Sigmoid colon (tissue), 7 donors: Measurements from ENCODE around the gene SLC39A9. TPM values are rescaled to one million over a fixed set of nuclear protein-coding genes. Genes with fewer than 3 reads are reported as not detected.

ENCODE experiments used
- DNase-seq: peaks from one replicate; pipeline ENCODE4 v3.0.0-alpha.2; 2019
- H3K27ac ChIP-seq, 4 donors: fragments of 200-600 bp; sonication (generic); one replicate each; pipeline ENCODE4 v1.5.1; 2016 to 2019; ENCODE audit warnings: mild to moderate bottlenecking in 1 of 4
- H3K27me3 ChIP-seq, 3 donors: fragments of 200-600 bp; sonication (generic); one replicate each; pipeline ENCODE4 v1.5.1; 2019; ENCODE audit warnings: mild to moderate bottlenecking in 1 of 3
- H3K36me3 ChIP-seq, 4 donors: fragments of 200-600 bp; sonication (generic); one replicate each; pipeline ENCODE4 v1.5.1; 2016 to 2019
- H3K4me1 ChIP-seq, 4 donors: fragments of 200-600 bp; sonication (generic); one replicate each; pipeline ENCODE4 v1.5.1; 2017 to 2019
- H3K4me3 ChIP-seq, 4 donors: fragments of 200-600 bp; sonication (generic); one replicate each; pipeline ENCODE4 v1.5.1; 2017 to 2019; ENCODE audit warnings: mild to moderate bottlenecking in 2 of 4, moderate library complexity in 1 of 4
- H3K9me3 ChIP-seq, 4 donors: fragments of 200-600 bp in 3 of 4; sonication (generic) in 3 of 4; one replicate each; pipeline versions ENCODE4 v1.5.1 to v1.6.1; 2013 to 2019
- CTCF ChIP-seq, 4 experiments: fragments of 450-650 bp in 3 of 4; fragments of 200-600 bp in 1 of 4; IDR thresholded peaks; one replicate each; pipeline ENCODE4 v1.5.1; 2016 to 2019; ENCODE audit warnings: antibody characterized with exemption in 4 of 4, mild to moderate bottlenecking in 3 of 4, moderate library complexity in 2 of 4
- EP300 ChIP-seq, 4 donors: sonication (generic); formaldehyde crosslinking; IDR thresholded peaks; one replicate each; pipeline ENCODE4 v1.6.1; 2017; ENCODE audit warnings: antibody characterized with exemption in 4 of 4
- POLR2A ChIP-seq, 2 donors: fragments of 450-650 bp; IDR thresholded peaks; one replicate each; pipeline ENCODE4 v1.6.1; 2016; ENCODE audit warnings: antibody characterized with exemption in 2 of 2, mild to moderate bottlenecking in 2 of 2, moderate library complexity in 2 of 2
- POLR2AphosphoS5 ChIP-seq, 4 donors: sonication (generic); formaldehyde crosslinking; IDR thresholded peaks; one replicate each; pipeline ENCODE4 v1.6.1; 2017; ENCODE audit warnings: antibody characterized with exemption in 4 of 4
- WGBS, 2 donors: extraction: QIAGEN DNeasy Blood & Tissue Kit; methylation state at CpG; one replicate each; pipeline ENCODE4 v1.1.7; 2013; 5-methylcytosine and 5-hydroxymethylcytosine counted together
- intact Hi-C: fragments of 100-400 bp; cut with DNase I; formaldehyde crosslinking; loops from one replicate; pipeline ENCODE4 v1.15.1; 2023
- polyA plus RNA-seq, 3 donors: library from polyadenylated mRNA; stranded (reverse); fragments of 200-250 nt; gene quantifications; one replicate each; pipeline ENCODE4 v1.2.3, GENCODE V29; 2013
- total RNA-seq, 4 donors: library from RNA; depleted of rRNA; stranded (reverse); fragments of >200 nt; gene quantifications; one replicate each; pipeline ENCODE4 v1.1.0, GENCODE V29; 2016
- donor health status: healthy with polysubstance abuse.
- donor health status: Bipolar disorder and iron deficiency.
- donor health status: healthy.

Gene SLC39A9
- total and polyA plus RNA-seq, 7 donors: 11.4 to 47.4 (median 39.0) TPM

- H3K36me3 ChIP-seq: peaks cover 0 to 43% (median 5%) of the 10 kb centered on the region in 4 donors
Observed at GRCh38 chr14:69423279-69423678, 24.8 kb downstream of the SLC39A9 start.

GRCh38 chr14:69424149-69424923 is 25.8 kb downstream of the SLC39A9 start:
- no peak for DNase-seq
- peaks cover 0 to 47% (median 5%) of the 10 kb centered on the region in 4 donors for H3K36me3 ChIP-seq
- no peaks in the 10 kb centered on the region for H3K4me1 ChIP-seq
- H3K4me3 ChIP-seq: no peak overlapping the region
- intact Hi-C loops: no loop called here
- no peaks in the 10 kb centered on the region for H3K27me3 ChIP-seq
- TF ChIP-seq CTCF (IDR thresholded peaks at IDR 0.05) (no peak), POLR2AphosphoS5 (IDR thresholded peaks at IDR 0.05) (no peak), EP300 (IDR thresholded peaks at IDR 0.05) (no peak), POLR2A (IDR thresholded peaks at IDR 0.05) (no peak)
- 92 to 97% methylated on average over 2 of the region's 2 CpGs for WGBS, 2 donors
- H3K9me3 ChIP-seq: no peaks in the 10 kb centered on the region
- no peak overlapping the region for H3K27ac ChIP-seq

More at GRCh38 chr14:69423279-69423678, 24.8 kb downstream of the SLC39A9 start:
- H3K9me3 ChIP-seq: no peaks in the 10 kb centered on the region
- TF ChIP-seq POLR2AphosphoS5 (IDR thresholded peaks at IDR 0.05): no peak
- no peak for TF ChIP-seq CTCF (IDR thresholded peaks at IDR 0.05)
- no peak for TF ChIP-seq EP300 (IDR thresholded peaks at IDR 0.05)
- no peak for TF ChIP-seq POLR2A (IDR thresholded peaks at IDR 0.05)
- 97 to 98% methylated on average over 4 of the region's 4 CpGs for WGBS, 2 donors
- DNase-seq: no peak
- H3K27ac ChIP-seq: no peak overlapping the region
- intact Hi-C loops: no loop called here
- H3K4me3 ChIP-seq: no peak overlapping the region
- H3K4me1 ChIP-seq: no peaks in the 10 kb centered on the region
- H3K27me3 ChIP-seq: no peaks in the 10 kb centered on the region

GRCh38 chr14:69427596-69427995 is 29.1 kb downstream of the SLC39A9 start:
- 97 to 100% methylated on average over 1 of the region's 1 CpG for WGBS, 2 donors
- Histone ChIP-seq H3K36me3 (peaks cover 0 to 47% (median 5%) of the 10 kb centered on the region in 4 donors), H3K4me1 (no peaks in the 10 kb centered on the region), H3K4me3 (no peak overlapping the region), H3K27ac (no peak overlapping the region), H3K9me3 (no peaks in the 10 kb centered on the region), H3K27me3 (no peaks in the 10 kb centered on the region)
- intact Hi-C loops: no loop called here
- DNase-seq: no peak
- TF ChIP-seq POLR2A (IDR thresholded peaks at IDR 0.05): no peak
- TF ChIP-seq CTCF (IDR thresholded peaks at IDR 0.05): no peak
- no peak for TF ChIP-seq POLR2AphosphoS5 (IDR thresholded peaks at IDR 0.05)
- no peak for TF ChIP-seq EP300 (IDR thresholded peaks at IDR 0.05)

- no peak overlapping the region for H3K27ac ChIP-seq
- TF ChIP-seq POLR2AphosphoS5 (IDR thresholded peaks at IDR 0.05) (no peak), POLR2A (IDR thresholded peaks at IDR 0.05) (no peak), CTCF (IDR thresholded peaks at IDR 0.05) (no peak), EP300 (IDR thresholded peaks at IDR 0.05) (no peak)
- H3K27me3 ChIP-seq: no peaks in the 10 kb centered on the region
- WGBS, 2 donors: 84 to 92% methylated on average over 6 of the region's 6 CpGs
- intact Hi-C loops: no loop called here
- H3K9me3 ChIP-seq: no peaks in the 10 kb centered on the region
- H3K36me3 ChIP-seq: peaks cover 0 to 47% (median 5%) of the 10 kb centered on the region in 4 donors
- H3K4me1 ChIP-seq: no peaks in the 10 kb centered on the region
- no peak overlapping the region for H3K4me3 ChIP-seq
- no peak for DNase-seq
Observed at GRCh38 chr14:69428289-69428998, 30.0 kb downstream of the SLC39A9 start.
